H1 (cell line): ENCODE data around the gene MUC4. TPM values are rescaled to one million over a fixed set of nuclear protein-coding genes. Genes with fewer than 3 reads are reported as not detected.

ENCODE experiments used
- CTCF ChIA-PET: fragments of 300-600 bp; sonication (Branson Sonifier 250); formaldehyde crosslinking; loops from one replicate; lab custom pipeline; 2021; ENCODE audit not compliant: partially characterized antibody; lab: Charles Lee
- POLR2A ChIA-PET: fragments of 300-600 bp; sonication (Branson Sonifier 250); formaldehyde crosslinking; loops from one replicate; lab custom pipeline; 2021; ENCODE audit warnings: inconsistent platforms; ENCODE audit not compliant: partially characterized antibody; lab: Charles Lee
- DNase-seq, 2 experiments: peaks; one replicate each; pipeline versions ENCODE4 v3.0.0 to v3.0.0-alpha.2; 2010 to 2022; ENCODE audit warnings: low spot score in 2 of 2, low read depth in 1 of 2, mixed read lengths in 1 of 2
- FAIRE-seq: peaks from 2 replicates; lab custom pipeline; 2011; peaks lifted over from hg19 to GRCh38; lab: Jason Lieb, UNC
- H2AFZ ChIP-seq: 2 replicates; pipeline ENCODE4 v1.8.1; 2012; ENCODE audit warnings: low read length, inconsistent platforms
- H2AK5ac ChIP-seq: 2 replicates; pipeline ENCODE4 v1.6.1; 2013; ENCODE audit warnings: low read depth, low read length
- H2BK120ac ChIP-seq: replicated peaks from 2 replicates; pipeline ENCODE3; 2013; ENCODE audit warnings: low read depth, low read length, inconsistent platforms
- H2BK12ac ChIP-seq: 2 replicates; pipeline ENCODE4 v1.6.1; 2013; ENCODE audit warnings: low read depth, low read length
- H2BK15ac ChIP-seq: 2 replicates; pipeline ENCODE4 v1.6.1; 2013; ENCODE audit warnings: low read length
- H2BK20ac ChIP-seq: 2 replicates; pipeline ENCODE4 v1.6.1; 2013; ENCODE audit warnings: low read length
- H2BK5ac ChIP-seq: 2 replicates; pipeline ENCODE4 v1.6.1; 2013; ENCODE audit warnings: low read depth, low read length
- H3K14ac ChIP-seq: 2 replicates; pipeline ENCODE4 v1.6.1; 2013; ENCODE audit warnings: inconsistent platforms; ENCODE audit not compliant: insufficient read length
- H3K18ac ChIP-seq: 2 replicates; pipeline ENCODE4 v1.6.1; 2013; ENCODE audit warnings: low read length; ENCODE audit errors: extremely low read depth
- H3K23ac ChIP-seq: 2 replicates; pipeline ENCODE4 v1.6.1; 2013; ENCODE audit warnings: inconsistent platforms; ENCODE audit not compliant: insufficient read length
- H3K23me2 ChIP-seq: 2 replicates; pipeline ENCODE4 v1.6.1; 2013; ENCODE audit warnings: low read depth, low read length
- H3K27ac ChIP-seq: 2 replicates; pipeline ENCODE4 v1.6.1; 2011; ENCODE audit warnings: low read depth, low read length, inconsistent platforms
- H3K27me3 ChIP-seq, 4 experiments: replicated peaks in 1 of 4; 1 replicate in 1 of 4; 2 replicates in 3 of 4; pipeline versions ENCODE4 v1.6.1 to v1.8.1; 2011 to 2013; ENCODE audit warnings: low read length in 3 of 4, mild to moderate bottlenecking in 3 of 4, inconsistent platforms in 2 of 4, mixed read lengths in 2 of 4, moderate library complexity in 1 of 4; ENCODE audit not compliant: control insufficient read depth in 3 of 4, insufficient read depth in 3 of 4; ENCODE audit errors: extremely low read depth in 1 of 4
- H3K36me3 ChIP-seq, 4 experiments: 2 replicates each; pipeline versions ENCODE4 v1.6.1 to v1.8.1; 2011 to 2013; ENCODE audit warnings: mild to moderate bottlenecking in 4 of 4, low read length in 3 of 4, moderate library complexity in 2 of 4, control low read depth in 1 of 4, inconsistent platforms in 1 of 4; ENCODE audit not compliant: insufficient read depth in 4 of 4, control insufficient read depth in 2 of 4
- H3K4ac ChIP-seq: replicated peaks from 2 replicates; pipeline ENCODE3; 2013; ENCODE audit warnings: low read length, low read depth, mixed read lengths, inconsistent platforms; ENCODE audit not compliant: insufficient read length
- H3K4me1 ChIP-seq, 4 experiments: replicated peaks in 1 of 4; 1 replicate in 1 of 4; 2 replicates in 3 of 4; pipeline versions ENCODE4 v1.6.1 to v1.8.1; 2011 to 2013; ENCODE audit warnings: low read length in 3 of 4, inconsistent platforms in 2 of 4, mixed read lengths in 1 of 4; ENCODE audit not compliant: insufficient read depth in 4 of 4, control insufficient read depth in 3 of 4
- H3K4me2 ChIP-seq, 2 experiments: 2 replicates each; pipeline versions ENCODE4 v1.6.1 to v1.8.1; 2011 to 2013; ENCODE audit warnings: low read depth in 2 of 2, low read length in 2 of 2, control low read depth in 1 of 2, inconsistent platforms in 1 of 2, mild to moderate bottlenecking in 1 of 2; ENCODE audit not compliant: insufficient read depth in 1 of 2
- H3K4me3 ChIP-seq, 4 experiments: fragments of 200-600, 300-600 bp in 1 of 4; sonication (generic), shearing (Covaris generic), sonication (Bioruptor Twin) in 1 of 4; 2 replicates each; pipeline versions ENCODE4 v1.5.1 to v1.8.1; 2011 to 2016; ENCODE audit warnings: low read length in 4 of 4, low read depth in 3 of 4, control low read depth in 2 of 4, inconsistent platforms in 2 of 4, mild to moderate bottlenecking in 2 of 4, mixed read lengths in 1 of 4, moderate library complexity in 1 of 4; ENCODE audit not compliant: insufficient read depth in 2 of 4; ENCODE audit errors: extremely low read depth in 1 of 4
- H3K56ac ChIP-seq: replicated peaks from 2 replicates; pipeline ENCODE3; 2013; ENCODE audit warnings: low read depth, mild to moderate bottlenecking, mixed read lengths, low read length, inconsistent platforms; ENCODE audit not compliant: insufficient read length
- H3K79me1 ChIP-seq: 2 replicates; pipeline ENCODE4 v1.6.1; 2013; ENCODE audit warnings: low read depth, low read length, control low read depth
- H3K79me2 ChIP-seq, 2 experiments: 2 replicates each; pipeline versions ENCODE4 v1.6.1 to v1.8.1; 2012 to 2013; ENCODE audit warnings: low read length in 2 of 2, mild to moderate bottlenecking in 2 of 2, inconsistent platforms in 1 of 2; ENCODE audit not compliant: insufficient read depth in 2 of 2, control insufficient read depth in 1 of 2
- H3K9ac ChIP-seq, 4 experiments: replicated peaks in 1 of 4; 1 replicate in 1 of 4; 2 replicates in 3 of 4; pipeline versions ENCODE4 v1.6.1 to v1.8.1; 2011 to 2013; ENCODE audit warnings: low read depth in 3 of 4, low read length in 3 of 4, control low read depth in 2 of 4, mild to moderate bottlenecking in 2 of 4, moderate library complexity in 2 of 4, inconsistent platforms in 1 of 4; ENCODE audit errors: extremely low read depth in 1 of 4
- H3K9me3 ChIP-seq, 2 experiments: 2 replicates each; pipeline versions ENCODE4 v1.6.1 to v1.8.1; 2012 to 2013; ENCODE audit warnings: mild to moderate bottlenecking in 2 of 2, moderate library complexity in 2 of 2, control low read depth in 1 of 2, inconsistent platforms in 1 of 2, low read depth in 1 of 2, low read length in 1 of 2, mixed read lengths in 1 of 2; ENCODE audit not compliant: insufficient read depth in 2 of 2
- H4K20me1 ChIP-seq, 2 experiments: replicated peaks in 1 of 2; 2 replicates each; pipeline versions ENCODE3 to v1.8.1; 2011 to 2013; ENCODE audit warnings: inconsistent platforms in 2 of 2, low read length in 2 of 2, mild to moderate bottlenecking in 1 of 2; ENCODE audit not compliant: insufficient read depth in 2 of 2, control insufficient read depth in 1 of 2
- H4K5ac ChIP-seq: 2 replicates; pipeline ENCODE4 v1.6.1; 2013; ENCODE audit warnings: low read length, low read depth, mixed read lengths, inconsistent platforms; ENCODE audit not compliant: insufficient read length
- H4K8ac ChIP-seq: 2 replicates; pipeline ENCODE4 v1.8.0; 2013; ENCODE audit warnings: mild to moderate bottlenecking, moderate library complexity, low read length, inconsistent platforms; ENCODE audit not compliant: insufficient read depth; ENCODE audit errors: extremely low read depth
- H4K91ac ChIP-seq: replicated peaks from 2 replicates; pipeline ENCODE3; 2013; ENCODE audit warnings: low read length, mixed read lengths, inconsistent platforms; ENCODE audit not compliant: insufficient read length
- YY1 ChIP-seq: IDR thresholded peaks from 2 replicates; pipeline ENCODE4 v1.6.1; 2011; ENCODE audit warnings: low read depth, mild to moderate bottlenecking, low read length
- WGBS, 2 experiments: shearing (Covaris generic) in 1 of 2; methylation state at CpG; one replicate each; pipeline versions ENCODE4 v1.1.6 to v1.1.7; 2013 to 2015; ENCODE audit warnings: low lambda C conversion rate in 2 of 2, mixed read lengths in 2 of 2, inconsistent platforms in 1 of 2, low coverage in 1 of 2, missing lambda C conversion rate in 1 of 2; ENCODE audit not compliant: insufficient replicate concordance in 2 of 2, insufficient coverage in 1 of 2, insufficient read length in 1 of 2; ENCODE audit errors: extremely low coverage in 1 of 2, missing lambda C conversion rate in 1 of 2; 5-methylcytosine and 5-hydroxymethylcytosine counted together
- polyA plus RNA-seq, 7 experiments: library from polyadenylated mRNA; depleted of rRNA in 3 of 7; stranded (reverse) in 5 of 7; unstranded in 2 of 7; fragments of >200 nt in 5 of 7; fragments of 200-250 nt in 2 of 7; gene quantifications; 1 replicate in 5 of 7; 2 replicates in 1 of 7; 4 replicates in 1 of 7; pipeline versions ENCODE4 v1.2.1 to v1.2.3, GENCODE V29; 2011 to 2013; ENCODE audit warnings: missing spikeins in 2 of 7, mixed read lengths in 2 of 7
- total RNA-seq: library from RNA; stranded (reverse); fragmentation: NEBNext Ultra II Directional; extraction: Animal tissue kit (Norgen Biotek cat#: 25700); gene quantifications from 2 replicates; pipeline ENCODE4 v1.2.1, GENCODE V29; 2021

The MUC4 gene
- total and polyA plus RNA-seq, 2 of the 8 experiments (the other 6 are each of a cell fraction or from before 2014, with no cell fraction given): 0.89 to 2.0 TPM

DNA sequence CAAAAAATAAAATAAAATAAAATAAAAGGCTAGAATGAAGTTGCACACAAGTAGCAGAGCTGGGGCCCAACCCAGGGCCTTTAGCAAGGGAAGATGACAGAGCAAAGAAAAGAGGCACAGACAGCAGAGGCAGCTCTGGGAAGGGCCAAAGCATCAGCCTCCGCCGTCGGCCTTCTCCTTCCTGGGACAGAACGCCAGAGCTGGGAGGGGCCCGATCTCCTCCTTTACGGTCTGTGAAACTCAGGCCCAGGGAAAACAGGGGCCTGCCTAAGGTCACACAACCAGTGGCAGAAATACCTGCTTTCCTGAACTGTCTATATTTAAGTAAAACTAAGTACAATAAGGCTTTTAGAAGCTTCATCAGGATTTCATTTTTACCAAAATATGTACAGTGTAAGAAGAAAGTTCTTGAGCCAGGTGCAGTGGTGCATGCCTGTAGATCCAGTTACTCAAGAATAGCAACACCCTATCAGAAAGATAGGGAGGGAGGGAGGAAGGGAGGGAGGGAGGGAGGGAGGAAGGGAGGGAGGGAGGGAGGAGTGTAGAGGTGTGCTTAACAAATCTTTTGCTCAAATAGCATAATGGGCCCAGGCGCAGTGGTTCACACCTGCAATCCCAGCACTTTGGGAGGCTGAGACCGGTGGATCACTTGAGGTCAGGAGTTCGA is 43.0 kb upstream of the MUC4 start:
- Histone ChIP-seq H2BK15ac (no peak overlapping the region), H4K5ac (no peak overlapping the region), H3K56ac (no peak overlapping the region), H3K14ac (no peak overlapping the region), H3K9me3 (no peaks in the 10 kb centered on the region), H3K4me2 (no peak overlapping the region), H3K4ac (no peak overlapping the region), H2BK5ac (no peak overlapping the region), H2BK12ac (no peak overlapping the region), H2BK120ac (no peak overlapping the region), H3K36me3 (no peaks in the 10 kb centered on the region), H3K23me2 (no peaks in the 10 kb centered on the region), H4K91ac (no peak overlapping the region), H3K18ac (no peak overlapping the region), H3K27me3 (no peaks in the 10 kb centered on the region), H2BK20ac (no peak overlapping the region), H3K4me1 (no peaks in the 10 kb centered on the region; a peak in 2 of 7 replicates), H2AFZ (no peak overlapping the region), H3K4me3 (no peak overlapping the region), H3K27ac (no peak overlapping the region), H3K23ac (no peak overlapping the region), H3K79me2 (no peaks in the 10 kb centered on the region), H4K8ac (no peak overlapping the region), H4K20me1 (no peaks in the 10 kb centered on the region), H3K9ac (no peak overlapping the region), H3K79me1 (no peaks in the 10 kb centered on the region), H2AK5ac (no peak overlapping the region)
- FAIRE-seq: no peak
- DNase-seq: no peak
- POLR2A ChIA-PET: no interaction called here
- 76% methylated on average over 8 of the region's 9 CpGs; no CpG with 5 or more reads in 1 of the 2 experiments for WGBS, 2 experiments
- no peak for TF ChIP-seq YY1
- CTCF ChIA-PET: interaction anchor here (0.9 to 16.5 kb wide), 8 partner anchors 8 to 99 kb away, joined by 3 to 499 read pairs (median 4); partner anchors contain the start of gene MUC4
